Bone marrow (tissue), 2 donors: Measurements from ENCODE around the gene KCNIP4.

Source experiments
- DNase-seq, 2 donors: peaks; one replicate each; lab custom pipeline; 2025; lab: John Stamatoyannopoulos, UW

The KCNIP4 gene

DNA sequence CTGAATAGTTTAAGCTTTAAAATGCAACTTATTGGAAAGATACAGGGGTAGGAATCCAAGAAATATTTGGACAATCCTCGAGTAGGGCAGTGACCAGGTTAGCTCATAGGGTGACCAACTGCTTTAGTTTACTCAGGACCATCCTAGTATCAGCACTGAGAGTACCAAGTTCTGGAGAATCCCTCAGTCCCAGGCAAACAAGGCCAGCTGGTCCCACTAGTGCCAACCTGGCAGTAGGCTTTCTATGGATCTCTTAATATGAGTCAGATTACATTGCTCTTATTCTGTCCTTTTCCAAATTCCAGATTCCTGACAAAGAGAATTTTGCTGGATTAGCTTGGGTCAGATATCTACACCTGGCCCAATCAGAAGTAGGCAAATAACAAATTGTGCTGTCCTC is 493.7 kb downstream of the KCNIP4 start:
- no peak for DNase-seq

DNA sequence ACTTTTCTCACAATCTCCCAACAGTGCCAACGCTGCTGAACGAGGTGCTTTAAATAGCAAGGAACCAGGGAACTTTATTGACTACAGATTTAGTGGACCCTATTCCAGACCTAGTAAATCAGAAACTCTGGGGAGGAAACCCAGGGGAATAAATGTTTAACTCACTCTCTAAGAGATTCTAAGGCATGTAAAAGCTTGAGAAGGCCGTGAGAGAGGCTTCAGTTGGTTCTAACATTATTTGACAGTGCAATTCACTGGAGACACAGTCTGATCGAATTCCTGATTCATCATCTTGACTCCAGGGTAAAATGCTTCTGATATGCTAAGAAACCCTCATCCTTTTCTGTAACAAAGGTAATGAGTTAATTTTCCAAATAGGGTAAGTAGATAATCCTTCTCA is 494.4 kb downstream of the KCNIP4 start:
- no peak for DNase-seq

DNA sequence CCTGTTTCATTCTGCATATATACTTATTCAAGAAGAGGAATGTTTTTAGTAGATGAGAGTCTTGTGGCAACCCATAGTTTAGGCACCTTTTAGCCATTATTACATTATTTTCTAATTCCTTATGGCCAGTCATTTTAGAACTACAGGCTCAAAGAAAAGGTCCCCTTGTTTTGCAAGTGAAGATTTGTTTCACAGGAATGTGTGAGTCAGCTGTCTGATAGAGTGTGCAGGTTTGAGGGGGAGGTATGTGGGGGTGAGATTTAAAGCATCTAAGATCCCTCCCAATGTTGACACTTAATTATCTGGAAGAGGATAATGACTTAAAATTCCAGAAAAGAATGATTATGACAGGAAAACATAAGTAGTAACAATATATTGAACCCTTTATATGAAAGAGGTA is 495.6 kb downstream of the KCNIP4 start:
- no peak for DNase-seq

DNA sequence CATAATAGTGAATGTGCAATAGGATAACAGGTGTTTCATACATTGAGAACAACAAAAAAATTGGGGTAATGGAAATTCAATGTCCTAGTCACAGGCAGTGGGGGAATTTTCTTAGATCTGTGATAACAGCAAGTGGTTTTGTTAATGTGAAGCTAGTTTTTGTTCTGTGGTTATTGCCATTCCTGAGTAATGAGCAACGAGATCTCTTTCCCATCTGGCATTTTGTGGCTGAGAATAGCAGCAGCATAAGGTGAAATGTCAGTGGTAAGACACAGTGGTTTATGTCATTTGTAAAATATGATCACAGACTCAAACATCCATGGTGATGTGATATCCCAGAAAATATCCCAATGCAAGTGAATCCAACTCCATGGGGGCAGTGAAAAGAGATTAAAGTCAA is 497.5 kb downstream of the KCNIP4 start:
- DNase-seq = no peak

DNA sequence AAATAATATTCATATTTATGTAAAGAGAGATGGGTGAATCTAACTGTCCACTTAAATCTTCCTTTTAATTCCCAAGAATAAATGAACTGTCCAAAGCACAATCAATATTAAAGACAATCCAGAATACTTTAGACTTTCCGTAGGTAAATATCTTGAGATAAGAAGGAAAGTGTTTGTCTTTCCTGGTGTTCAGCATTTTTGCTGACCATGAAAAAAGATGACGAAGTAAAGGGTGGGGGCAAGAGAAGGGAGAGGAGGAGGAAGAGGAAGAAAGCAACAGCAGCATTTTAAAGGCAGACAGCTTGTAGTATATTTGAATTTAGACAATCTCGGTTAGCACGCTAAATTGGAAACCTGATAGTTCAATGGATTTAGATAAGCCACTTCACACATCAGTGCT is 498.2 kb downstream of the KCNIP4 start:
- no peak for DNase-seq

DNA sequence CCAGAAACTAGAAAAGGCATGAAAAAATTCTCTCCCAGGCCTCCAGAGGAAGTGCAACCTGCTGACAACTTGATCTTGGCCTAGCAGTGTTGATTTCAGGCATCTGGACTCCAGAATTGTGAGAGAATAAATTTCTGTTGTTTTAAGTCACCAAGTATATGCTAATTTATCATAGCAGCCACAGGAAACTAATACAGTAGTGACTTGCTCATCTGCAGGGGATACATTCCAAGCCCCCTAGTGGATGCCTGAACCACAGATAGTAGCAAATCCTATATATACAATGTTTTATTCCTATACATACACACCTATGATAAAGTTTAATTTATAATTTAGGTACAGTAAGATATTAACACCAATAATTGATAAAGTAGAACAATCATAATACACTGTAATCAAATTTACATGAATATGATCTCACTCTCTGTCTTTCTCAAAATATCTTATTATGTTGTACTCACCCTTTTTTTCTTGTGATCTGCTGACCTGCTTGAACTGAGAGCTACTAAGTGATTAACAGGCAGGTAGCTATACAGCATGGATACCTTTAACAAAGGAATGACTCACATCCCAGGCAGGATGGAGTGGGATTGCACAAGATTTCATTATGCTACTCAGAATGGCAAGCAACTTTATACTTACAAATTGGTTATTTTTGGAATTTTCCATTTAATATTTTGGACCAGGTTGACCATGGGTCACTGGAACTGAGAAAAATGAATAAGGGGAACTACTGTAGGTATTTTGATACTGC is 501.1 kb downstream of the KCNIP4 start:
- no peak for DNase-seq

DNA sequence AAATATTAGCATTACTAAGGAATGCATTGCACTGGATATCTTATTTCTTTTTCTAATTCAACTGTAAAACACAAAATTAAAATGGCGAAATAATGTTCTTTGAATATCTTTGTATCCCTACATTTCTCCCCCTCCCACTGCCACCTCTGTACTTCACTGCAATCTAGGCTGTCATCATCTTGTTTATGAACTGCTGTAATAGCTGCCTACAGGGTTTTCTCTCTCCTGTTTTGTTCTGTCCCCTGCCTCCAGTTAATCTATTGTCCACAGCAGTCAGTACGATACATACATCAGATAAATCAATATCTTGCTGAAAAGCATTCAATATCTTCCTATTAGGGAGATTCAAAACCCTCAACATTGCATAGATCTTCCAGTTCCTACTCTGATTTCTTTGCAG is 528.4 kb downstream of the KCNIP4 start:
- DNase-seq = no peak

DNA sequence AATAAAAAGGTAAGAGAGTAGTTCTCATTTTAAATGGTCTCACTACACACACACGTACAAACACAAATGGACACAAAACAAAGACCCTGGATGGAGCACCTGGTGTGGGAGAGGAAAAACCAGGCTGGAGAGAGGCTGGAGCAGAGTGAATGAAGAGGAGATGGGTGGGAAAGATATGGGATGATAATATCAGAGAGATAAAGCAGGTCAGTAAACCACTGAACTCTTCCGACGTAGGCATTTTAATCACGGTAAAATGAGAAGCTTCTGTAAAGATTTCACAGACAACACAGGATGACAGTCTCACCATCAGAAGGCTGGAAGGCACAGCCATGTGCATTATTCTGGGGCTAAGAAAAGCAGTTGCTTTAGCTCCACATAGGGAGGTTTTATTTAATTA is 532.8 kb downstream of the KCNIP4 start:
- no peak for DNase-seq

DNA sequence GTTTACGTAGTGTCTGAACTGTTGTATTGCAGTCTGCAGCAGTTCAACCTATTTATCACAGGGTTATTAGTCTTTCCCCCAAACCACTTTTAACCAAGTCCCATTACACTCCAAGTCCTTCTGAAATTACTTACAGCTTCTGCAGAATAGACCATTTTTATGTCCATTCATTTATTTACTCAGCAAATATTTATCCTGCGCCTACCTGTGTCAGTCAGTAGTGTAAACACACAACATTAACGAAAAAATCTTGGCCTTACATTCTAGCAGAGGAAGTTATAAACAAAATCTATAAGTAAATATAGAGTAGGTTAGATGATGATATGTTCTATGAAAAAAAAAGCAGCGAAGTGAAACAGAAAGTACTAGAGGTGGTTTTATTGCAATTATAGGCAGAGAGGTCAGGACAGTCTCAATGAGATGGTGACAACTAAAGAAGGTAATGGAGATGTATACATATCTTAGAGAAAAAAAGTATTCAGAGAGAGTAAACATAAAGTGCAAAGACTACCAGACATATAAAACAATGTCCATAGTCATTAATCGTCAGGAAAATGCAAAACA is 534.7 kb downstream of the KCNIP4 start:
- DNase-seq = no peak

DNA sequence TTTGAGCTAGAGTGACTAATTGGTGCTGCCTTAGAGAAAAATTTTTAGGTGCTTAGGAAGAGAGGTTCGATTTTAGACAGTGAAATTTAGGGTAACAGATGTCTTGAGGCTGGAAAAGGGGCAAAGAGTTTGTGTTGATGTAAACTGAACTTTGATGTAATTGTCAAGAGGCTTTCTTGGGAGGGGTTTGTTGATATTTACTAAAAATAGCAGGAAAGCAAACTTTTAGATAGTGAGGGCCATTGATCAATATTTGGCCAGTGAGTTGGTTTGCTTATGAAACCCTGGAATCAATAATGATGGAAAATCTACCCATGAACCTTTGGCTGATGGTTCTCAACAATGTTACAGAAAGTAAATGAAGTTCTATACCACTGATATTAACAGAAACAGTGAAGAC is 537.5 kb downstream of the KCNIP4 start:
- no peak for DNase-seq

DNA sequence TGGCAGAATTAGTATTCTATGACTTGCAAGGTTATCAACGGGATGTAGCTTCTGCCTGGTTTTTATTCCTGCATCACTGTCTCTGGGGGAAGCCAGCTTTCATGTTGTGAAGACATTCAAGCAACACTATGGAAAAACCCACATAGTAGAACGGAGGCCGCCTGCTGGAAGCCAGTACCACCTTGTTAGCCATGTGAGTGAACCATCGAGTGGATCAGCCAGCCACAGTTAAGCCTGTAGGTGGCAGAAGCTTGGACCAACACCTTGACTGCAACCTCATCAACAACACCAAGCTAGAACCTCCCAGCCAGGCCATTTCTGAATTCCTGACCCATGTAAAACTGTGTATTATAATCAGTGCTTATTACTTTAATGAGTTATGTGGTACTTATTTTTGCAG is 538.2 kb downstream of the KCNIP4 start:
- no peak for DNase-seq

DNA sequence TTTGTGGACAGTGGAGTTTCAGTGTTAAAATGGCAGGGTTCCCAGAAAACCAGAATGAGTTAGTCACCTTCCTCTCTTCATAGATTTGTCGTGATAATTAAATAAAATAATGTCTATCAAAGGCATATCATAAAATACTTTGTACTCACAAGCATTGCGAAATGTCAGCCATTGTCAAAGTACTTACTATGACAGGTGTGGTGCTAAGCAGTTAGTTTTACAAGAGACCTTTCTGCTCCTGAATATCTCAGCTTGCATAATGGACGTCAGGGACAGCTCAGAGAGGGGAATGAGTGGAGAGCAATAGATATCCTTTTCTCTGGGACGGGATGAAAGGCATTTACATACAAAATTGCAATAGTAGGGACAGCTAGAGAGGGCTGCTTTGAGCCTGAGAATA is 560.9 kb downstream of the KCNIP4 start:
- no peak for DNase-seq

DNA sequence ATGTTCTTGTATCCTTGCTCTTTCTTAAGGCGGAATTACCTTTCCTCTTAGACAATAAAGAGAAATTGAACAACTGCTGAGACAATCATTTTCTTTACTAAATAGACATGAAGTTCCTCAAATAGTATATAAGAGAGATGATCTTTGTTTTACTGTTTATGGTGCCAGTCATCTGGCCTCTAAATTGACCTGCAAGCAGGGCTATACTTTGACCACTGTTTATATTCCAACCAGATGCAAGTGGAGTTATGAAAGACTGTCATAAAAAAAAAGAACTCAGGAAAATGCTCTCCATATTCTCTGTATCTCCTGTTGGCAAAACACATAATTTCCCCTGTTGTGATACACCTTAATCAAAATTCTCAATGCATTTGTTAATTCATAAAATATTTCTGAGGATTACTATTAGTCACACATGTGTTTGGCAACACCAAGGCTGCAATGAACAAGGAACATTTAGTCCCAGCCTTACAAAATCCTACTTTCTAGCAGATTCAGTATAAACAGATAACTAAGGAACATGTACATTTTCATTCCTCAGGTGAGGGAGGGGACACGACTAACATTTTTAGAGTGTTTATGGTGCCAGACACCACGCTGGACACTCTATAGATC is 562.3 kb downstream of the KCNIP4 start:
- DNase-seq = no peak

DNA sequence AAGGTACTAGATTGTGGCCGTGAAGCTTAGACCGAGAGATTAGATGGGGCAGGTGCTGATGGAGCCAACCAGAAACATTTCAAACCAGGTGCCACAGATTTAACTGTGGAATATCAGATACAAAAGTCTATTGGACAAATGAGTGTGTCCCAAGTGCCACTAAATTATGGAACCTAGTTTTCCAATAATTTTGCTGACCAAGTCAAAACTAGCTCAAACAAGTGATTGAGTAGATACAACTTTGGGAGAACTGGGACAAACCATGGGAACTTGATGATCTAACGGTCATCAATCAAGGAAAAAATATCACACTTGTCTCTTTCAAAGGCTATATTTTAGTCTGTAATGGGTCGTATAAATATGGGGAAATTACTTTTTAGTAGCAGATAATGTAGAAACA is 562.9 kb downstream of the KCNIP4 start:
- DNase-seq = no peak

DNA sequence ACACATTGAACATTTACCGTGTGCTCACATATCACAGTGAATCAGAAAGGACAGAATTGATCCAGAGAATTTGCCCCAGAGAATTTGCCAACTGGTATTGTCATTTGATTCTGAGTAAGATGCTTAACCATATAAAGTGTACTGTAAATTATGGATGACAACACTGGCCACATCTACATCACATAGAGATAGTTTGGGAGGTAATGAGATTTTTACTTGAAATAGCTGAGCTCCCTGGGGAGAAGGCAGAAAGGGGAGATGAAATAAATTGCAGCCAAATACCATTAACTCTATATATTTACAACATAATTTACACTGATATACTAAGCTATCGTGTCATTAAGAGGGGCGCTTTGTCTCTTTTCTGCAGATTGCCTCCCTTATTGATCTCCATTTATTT is 564.0 kb downstream of the KCNIP4 start:
- no peak for DNase-seq

DNA sequence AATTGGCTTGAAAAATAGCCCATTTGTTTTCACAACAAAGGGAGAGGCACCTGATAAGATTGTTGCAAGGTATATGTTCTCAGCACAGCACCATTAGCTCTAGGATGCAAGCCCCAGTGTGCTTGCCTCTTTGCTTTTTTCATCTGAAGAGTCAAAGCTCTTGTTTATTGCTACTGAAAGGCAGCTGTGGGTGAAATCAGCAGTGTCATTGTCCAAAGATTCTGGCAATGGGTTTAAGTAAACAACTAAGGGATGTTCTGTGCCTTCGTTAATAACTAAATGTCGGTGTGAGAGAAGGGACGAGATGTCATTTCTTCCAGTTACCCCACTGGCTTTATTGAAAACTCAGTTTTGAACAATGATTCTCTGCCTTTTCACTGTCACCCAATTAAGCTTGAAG is 567.7 kb downstream of the KCNIP4 start:
- DNase-seq = no peak

DNA sequence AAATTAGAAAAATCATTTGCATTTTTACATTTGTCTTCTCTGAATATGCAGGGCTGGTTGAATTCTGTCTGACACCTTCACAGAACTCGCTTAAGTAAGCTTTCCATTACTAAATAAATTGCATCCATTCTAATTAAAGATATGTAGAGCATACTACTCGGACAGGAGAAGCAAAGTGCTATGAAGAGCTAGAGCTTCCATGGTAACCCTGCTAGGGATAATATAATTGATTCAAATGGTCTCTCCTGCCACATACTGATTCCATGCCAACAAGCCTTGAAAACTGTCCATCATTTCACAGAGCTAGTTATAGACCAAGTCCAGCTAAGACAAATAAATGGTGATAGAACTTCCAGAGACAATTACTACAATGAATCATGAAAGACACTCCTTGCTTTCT is 571.5 kb downstream of the KCNIP4 start:
- no peak for DNase-seq

DNA sequence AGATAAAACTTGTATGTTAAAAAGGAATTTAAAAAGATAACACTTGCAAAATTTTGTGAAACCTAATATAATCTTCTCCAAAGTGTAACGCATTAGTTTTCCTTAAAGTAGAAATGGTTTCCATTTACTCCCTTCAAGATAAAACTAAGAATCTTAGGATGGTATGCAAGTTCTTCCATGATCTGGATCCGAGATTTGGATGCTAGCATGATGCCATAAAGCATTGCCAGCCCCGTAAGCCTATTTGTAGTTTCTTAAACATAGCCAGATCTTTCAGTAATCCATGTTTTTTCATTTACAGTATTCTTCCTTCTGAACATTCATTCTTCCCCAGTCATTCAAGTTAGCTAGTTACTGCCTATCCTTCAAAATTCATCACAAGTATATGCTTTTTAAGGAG is 572.4 kb downstream of the KCNIP4 start:
- DNase-seq = no peak

DNA sequence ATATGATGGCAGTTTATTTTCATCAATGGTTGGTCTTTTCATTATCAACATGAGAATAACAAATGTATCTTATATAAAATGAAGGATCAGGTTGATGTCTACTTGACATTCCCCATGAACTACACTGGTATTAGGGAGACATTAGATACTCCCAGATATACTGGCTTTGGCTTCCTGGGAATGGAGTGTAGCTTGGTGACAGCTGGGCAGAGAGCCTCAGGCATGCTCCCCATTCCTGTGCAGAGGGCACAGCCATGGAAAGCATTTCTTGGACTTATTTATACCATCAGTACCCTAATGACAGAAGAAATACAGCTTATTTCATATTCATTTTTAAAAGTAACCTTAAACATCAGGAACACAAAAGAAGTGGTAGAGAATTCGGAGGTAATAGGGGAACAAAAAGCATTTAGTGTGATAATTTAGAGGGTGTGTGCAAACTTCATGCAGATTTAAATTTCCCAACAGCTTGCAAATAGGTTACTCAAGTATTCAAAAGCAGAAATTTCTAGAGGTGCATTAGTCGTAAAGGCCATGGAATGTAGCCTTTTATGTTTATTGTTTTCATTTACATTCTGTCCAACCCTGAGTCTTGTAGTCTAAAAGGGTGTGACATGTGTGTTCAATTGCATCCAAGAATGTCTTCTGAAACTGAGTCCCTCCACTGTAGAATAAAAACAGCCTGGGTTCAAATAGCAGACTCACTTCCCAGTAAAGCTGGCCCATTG is 573.8 kb downstream of the KCNIP4 start:
- no peak for DNase-seq

DNA sequence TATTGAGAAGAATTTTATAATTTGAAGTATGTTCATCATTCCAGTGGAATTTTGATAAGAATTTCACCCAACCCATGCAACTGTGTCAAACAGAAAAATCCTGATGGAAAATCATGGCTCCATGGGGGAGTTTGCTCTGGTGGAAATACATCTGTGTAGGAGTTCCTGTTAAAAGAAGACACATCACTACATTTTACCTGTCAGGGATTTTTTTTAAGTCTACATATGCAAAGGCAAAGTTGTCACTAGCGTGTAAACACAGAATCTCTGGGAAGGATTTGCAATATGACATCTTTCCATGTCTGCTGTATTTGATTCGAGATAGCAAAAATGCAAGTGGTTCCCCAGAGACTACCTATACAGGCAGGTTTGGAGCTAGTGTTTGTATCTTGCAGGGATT is 581.0 kb downstream of the KCNIP4 start:
- DNase-seq = no peak

DNA sequence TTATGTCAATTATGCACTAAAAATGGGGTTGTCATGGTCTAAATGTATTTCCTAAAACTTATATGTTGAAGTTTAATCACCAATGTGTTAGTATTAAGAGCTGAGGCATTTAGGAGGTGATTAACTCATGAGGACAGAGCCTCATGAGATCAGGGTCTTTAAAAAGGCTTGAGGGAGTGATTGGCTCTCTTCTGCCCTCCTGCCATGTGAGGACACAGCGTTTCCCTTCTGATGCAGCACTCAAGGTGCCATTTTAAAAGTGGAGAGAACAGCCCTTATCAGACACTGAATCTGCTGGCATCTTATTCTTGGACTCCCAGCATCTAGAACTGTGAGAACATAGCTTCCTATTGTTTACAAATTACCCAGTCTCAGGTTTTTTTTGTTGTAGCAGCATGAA is 581.7 kb downstream of the KCNIP4 start:
- DNase-seq = no peak

DNA sequence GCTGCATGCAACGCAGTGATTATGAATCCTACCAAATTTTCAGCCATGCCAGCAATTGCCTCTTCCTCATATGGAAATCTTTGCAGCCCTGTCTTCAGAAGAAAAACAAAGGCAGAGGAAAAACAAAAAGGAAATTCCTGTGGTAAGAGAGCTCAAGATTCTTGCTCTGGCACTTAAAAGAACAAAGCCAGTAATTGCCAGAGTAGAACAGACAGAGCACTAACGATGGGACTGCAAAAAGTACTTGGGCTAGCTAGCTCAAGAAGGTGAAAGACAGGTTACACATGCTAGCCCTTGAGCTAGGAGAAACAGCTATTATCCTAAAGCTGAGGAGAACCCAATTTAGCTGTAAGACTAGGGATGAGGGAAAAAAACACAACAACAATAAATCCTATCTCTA is 582.3 kb downstream of the KCNIP4 start:
- DNase-seq = no peak

DNA sequence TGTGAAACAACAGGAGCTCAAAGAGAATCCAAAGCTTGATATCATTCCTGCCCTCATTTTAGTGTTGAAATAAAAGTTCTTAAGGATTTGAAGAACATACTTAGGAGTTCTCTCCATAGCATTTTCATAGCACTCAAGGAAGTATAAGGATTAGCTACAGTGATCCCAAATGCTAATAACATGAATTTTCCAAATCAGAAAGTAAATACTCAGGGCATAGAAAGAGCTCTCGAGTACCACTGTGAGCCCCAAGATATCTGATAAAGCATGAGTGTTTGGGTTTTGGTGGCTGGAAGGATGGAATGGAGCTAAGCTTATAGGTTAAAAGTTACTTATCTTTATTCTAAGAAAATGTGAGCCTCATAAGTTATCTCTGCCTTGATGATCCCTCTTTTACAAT is 584.9 kb downstream of the KCNIP4 start:
- no peak for DNase-seq
